H1 (cell line): ENCODE data around the gene ADNP2. TPM values are rescaled to one million over a fixed set of nuclear protein-coding genes. Genes with fewer than 3 reads are reported as not detected.

ENCODE experiments used
- CTCF ChIA-PET: fragments of 300-600 bp; sonication (Branson Sonifier 250); formaldehyde crosslinking; loops from one replicate; lab custom pipeline; 2021; ENCODE audit not compliant: partially characterized antibody; lab: Charles Lee
- POLR2A ChIA-PET: fragments of 300-600 bp; sonication (Branson Sonifier 250); formaldehyde crosslinking; loops from one replicate; lab custom pipeline; 2021; ENCODE audit warnings: inconsistent platforms; ENCODE audit not compliant: partially characterized antibody; lab: Charles Lee
- DNase-seq, 2 experiments: peaks; one replicate each; pipeline versions ENCODE4 v3.0.0 to v3.0.0-alpha.2; 2010 to 2022; ENCODE audit warnings: low spot score in 2 of 2, low read depth in 1 of 2, mixed read lengths in 1 of 2
- FAIRE-seq: peaks from 2 replicates; lab custom pipeline; 2011; peaks lifted over from hg19 to GRCh38; lab: Jason Lieb, UNC
- H2AFZ ChIP-seq: 2 replicates; pipeline ENCODE4 v1.8.1; 2012; ENCODE audit warnings: low read length, inconsistent platforms
- H2AK5ac ChIP-seq: 2 replicates; pipeline ENCODE4 v1.6.1; 2013; ENCODE audit warnings: low read depth, low read length
- H2BK120ac ChIP-seq: replicated peaks from 2 replicates; pipeline ENCODE3; 2013; ENCODE audit warnings: low read depth, low read length, inconsistent platforms
- H2BK12ac ChIP-seq: 2 replicates; pipeline ENCODE4 v1.6.1; 2013; ENCODE audit warnings: low read depth, low read length
- H2BK15ac ChIP-seq: 2 replicates; pipeline ENCODE4 v1.6.1; 2013; ENCODE audit warnings: low read length
- H2BK20ac ChIP-seq: 2 replicates; pipeline ENCODE4 v1.6.1; 2013; ENCODE audit warnings: low read length
- H2BK5ac ChIP-seq: 2 replicates; pipeline ENCODE4 v1.6.1; 2013; ENCODE audit warnings: low read depth, low read length
- H3K14ac ChIP-seq: 2 replicates; pipeline ENCODE4 v1.6.1; 2013; ENCODE audit warnings: inconsistent platforms; ENCODE audit not compliant: insufficient read length
- H3K18ac ChIP-seq: 2 replicates; pipeline ENCODE4 v1.6.1; 2013; ENCODE audit warnings: low read length; ENCODE audit errors: extremely low read depth
- H3K23ac ChIP-seq: 2 replicates; pipeline ENCODE4 v1.6.1; 2013; ENCODE audit warnings: inconsistent platforms; ENCODE audit not compliant: insufficient read length
- H3K23me2 ChIP-seq: 2 replicates; pipeline ENCODE4 v1.6.1; 2013; ENCODE audit warnings: low read depth, low read length
- H3K27ac ChIP-seq: 2 replicates; pipeline ENCODE4 v1.6.1; 2011; ENCODE audit warnings: low read depth, low read length, inconsistent platforms
- H3K27me3 ChIP-seq, 4 experiments: replicated peaks in 1 of 4; 1 replicate in 1 of 4; 2 replicates in 3 of 4; pipeline versions ENCODE4 v1.6.1 to v1.8.1; 2011 to 2013; ENCODE audit warnings: low read length in 3 of 4, mild to moderate bottlenecking in 3 of 4, inconsistent platforms in 2 of 4, mixed read lengths in 2 of 4, moderate library complexity in 1 of 4; ENCODE audit not compliant: control insufficient read depth in 3 of 4, insufficient read depth in 3 of 4; ENCODE audit errors: extremely low read depth in 1 of 4
- H3K36me3 ChIP-seq, 4 experiments: 2 replicates each; pipeline versions ENCODE4 v1.6.1 to v1.8.1; 2011 to 2013; ENCODE audit warnings: mild to moderate bottlenecking in 4 of 4, low read length in 3 of 4, moderate library complexity in 2 of 4, control low read depth in 1 of 4, inconsistent platforms in 1 of 4; ENCODE audit not compliant: insufficient read depth in 4 of 4, control insufficient read depth in 2 of 4
- H3K4ac ChIP-seq: replicated peaks from 2 replicates; pipeline ENCODE3; 2013; ENCODE audit warnings: low read length, low read depth, mixed read lengths, inconsistent platforms; ENCODE audit not compliant: insufficient read length
- H3K4me1 ChIP-seq, 4 experiments: replicated peaks in 1 of 4; 1 replicate in 1 of 4; 2 replicates in 3 of 4; pipeline versions ENCODE4 v1.6.1 to v1.8.1; 2011 to 2013; ENCODE audit warnings: low read length in 3 of 4, inconsistent platforms in 2 of 4, mixed read lengths in 1 of 4; ENCODE audit not compliant: insufficient read depth in 4 of 4, control insufficient read depth in 3 of 4
- H3K4me2 ChIP-seq, 2 experiments: 2 replicates each; pipeline versions ENCODE4 v1.6.1 to v1.8.1; 2011 to 2013; ENCODE audit warnings: low read depth in 2 of 2, low read length in 2 of 2, control low read depth in 1 of 2, inconsistent platforms in 1 of 2, mild to moderate bottlenecking in 1 of 2; ENCODE audit not compliant: insufficient read depth in 1 of 2
- H3K4me3 ChIP-seq, 4 experiments: fragments of 200-600, 300-600 bp in 1 of 4; sonication (generic), shearing (Covaris generic), sonication (Bioruptor Twin) in 1 of 4; 2 replicates each; pipeline versions ENCODE4 v1.5.1 to v1.8.1; 2011 to 2016; ENCODE audit warnings: low read length in 4 of 4, low read depth in 3 of 4, control low read depth in 2 of 4, inconsistent platforms in 2 of 4, mild to moderate bottlenecking in 2 of 4, mixed read lengths in 1 of 4, moderate library complexity in 1 of 4; ENCODE audit not compliant: insufficient read depth in 2 of 4; ENCODE audit errors: extremely low read depth in 1 of 4
- H3K56ac ChIP-seq: replicated peaks from 2 replicates; pipeline ENCODE3; 2013; ENCODE audit warnings: low read depth, mild to moderate bottlenecking, mixed read lengths, low read length, inconsistent platforms; ENCODE audit not compliant: insufficient read length
- H3K79me1 ChIP-seq: 2 replicates; pipeline ENCODE4 v1.6.1; 2013; ENCODE audit warnings: low read depth, low read length, control low read depth
- H3K79me2 ChIP-seq, 2 experiments: 2 replicates each; pipeline versions ENCODE4 v1.6.1 to v1.8.1; 2012 to 2013; ENCODE audit warnings: low read length in 2 of 2, mild to moderate bottlenecking in 2 of 2, inconsistent platforms in 1 of 2; ENCODE audit not compliant: insufficient read depth in 2 of 2, control insufficient read depth in 1 of 2
- H3K9ac ChIP-seq, 4 experiments: replicated peaks in 1 of 4; 1 replicate in 1 of 4; 2 replicates in 3 of 4; pipeline versions ENCODE4 v1.6.1 to v1.8.1; 2011 to 2013; ENCODE audit warnings: low read depth in 3 of 4, low read length in 3 of 4, control low read depth in 2 of 4, mild to moderate bottlenecking in 2 of 4, moderate library complexity in 2 of 4, inconsistent platforms in 1 of 4; ENCODE audit errors: extremely low read depth in 1 of 4
- H3K9me3 ChIP-seq, 2 experiments: 2 replicates each; pipeline versions ENCODE4 v1.6.1 to v1.8.1; 2012 to 2013; ENCODE audit warnings: mild to moderate bottlenecking in 2 of 2, moderate library complexity in 2 of 2, control low read depth in 1 of 2, inconsistent platforms in 1 of 2, low read depth in 1 of 2, low read length in 1 of 2, mixed read lengths in 1 of 2; ENCODE audit not compliant: insufficient read depth in 2 of 2
- H4K20me1 ChIP-seq, 2 experiments: replicated peaks in 1 of 2; 2 replicates each; pipeline versions ENCODE3 to v1.8.1; 2011 to 2013; ENCODE audit warnings: inconsistent platforms in 2 of 2, low read length in 2 of 2, mild to moderate bottlenecking in 1 of 2; ENCODE audit not compliant: insufficient read depth in 2 of 2, control insufficient read depth in 1 of 2
- H4K5ac ChIP-seq: 2 replicates; pipeline ENCODE4 v1.6.1; 2013; ENCODE audit warnings: low read length, low read depth, mixed read lengths, inconsistent platforms; ENCODE audit not compliant: insufficient read length
- H4K8ac ChIP-seq: 2 replicates; pipeline ENCODE4 v1.8.0; 2013; ENCODE audit warnings: mild to moderate bottlenecking, moderate library complexity, low read length, inconsistent platforms; ENCODE audit not compliant: insufficient read depth; ENCODE audit errors: extremely low read depth
- H4K91ac ChIP-seq: replicated peaks from 2 replicates; pipeline ENCODE3; 2013; ENCODE audit warnings: low read length, mixed read lengths, inconsistent platforms; ENCODE audit not compliant: insufficient read length
- EZH2 ChIP-seq: fragments of 200-600 bp; sonication (generic); IDR thresholded peaks from 2 replicates; pipeline ENCODE4 v1.7.1; 2012; ENCODE audit warnings: low read depth, mild to moderate bottlenecking, moderate library complexity, low read length, inconsistent platforms; ENCODE audit not compliant: severe bottlenecking
- HDAC6 ChIP-seq: IDR thresholded peaks from one replicate; pipeline ENCODE4 v1.7.1; 2012; ENCODE audit warnings: low read depth, mild to moderate bottlenecking, inconsistent platforms, low read length, moderate library complexity
- KDM4A ChIP-seq: IDR thresholded peaks from one replicate; pipeline ENCODE4 v1.7.1; 2012; ENCODE audit warnings: low read depth, mild to moderate bottlenecking, moderate library complexity, low read length, inconsistent platforms; ENCODE audit not compliant: severe bottlenecking
- SIN3A ChIP-seq, 2 experiments: IDR thresholded peaks in 1 of 2; conservative IDR thresholded peaks in 1 of 2; 2 replicates each; pipeline ENCODE4 v1.6.1; 2011 to 2012; ENCODE audit warnings: low read length in 2 of 2, improper control_type of control experiment in 1 of 2, low read depth in 1 of 2, mild to moderate bottlenecking in 1 of 2
- TCF12 ChIP-seq: IDR thresholded peaks from 2 replicates; pipeline ENCODE4 v1.6.1; 2011; ENCODE audit warnings: low read depth, mild to moderate bottlenecking, low read length
- TEAD4 ChIP-seq: IDR thresholded peaks from 2 replicates; pipeline ENCODE4 v1.6.1; 2012; ENCODE audit warnings: low read depth, low read length, inconsistent platforms, mixed read lengths
- WGBS, 2 experiments: shearing (Covaris generic) in 1 of 2; methylation state at CpG; one replicate each; pipeline versions ENCODE4 v1.1.6 to v1.1.7; 2013 to 2015; ENCODE audit warnings: low lambda C conversion rate in 2 of 2, mixed read lengths in 2 of 2, inconsistent platforms in 1 of 2, low coverage in 1 of 2, missing lambda C conversion rate in 1 of 2; ENCODE audit not compliant: insufficient replicate concordance in 2 of 2, insufficient coverage in 1 of 2, insufficient read length in 1 of 2; ENCODE audit errors: extremely low coverage in 1 of 2, missing lambda C conversion rate in 1 of 2; 5-methylcytosine and 5-hydroxymethylcytosine counted together
- polyA plus RNA-seq, 7 experiments: library from polyadenylated mRNA; depleted of rRNA in 3 of 7; stranded (reverse) in 5 of 7; unstranded in 2 of 7; fragments of >200 nt in 5 of 7; fragments of 200-250 nt in 2 of 7; gene quantifications; 1 replicate in 5 of 7; 2 replicates in 1 of 7; 4 replicates in 1 of 7; pipeline versions ENCODE4 v1.2.1 to v1.2.3, GENCODE V29; 2011 to 2013; ENCODE audit warnings: missing spikeins in 2 of 7, mixed read lengths in 2 of 7
- total RNA-seq: library from RNA; stranded (reverse); fragmentation: NEBNext Ultra II Directional; extraction: Animal tissue kit (Norgen Biotek cat#: 25700); gene quantifications from 2 replicates; pipeline ENCODE4 v1.2.1, GENCODE V29; 2021
- TF ChIP-seq, protein P1 (sequence below): IDR thresholded peaks from 2 replicates; pipeline ENCODE4 v1.6.1; 2012; ENCODE audit warnings: low read length, inconsistent platforms
- TF ChIP-seq, protein P2 (sequence below): IDR thresholded peaks from 2 replicates; pipeline ENCODE4 v1.6.1; 2012; ENCODE audit warnings: inconsistent platforms

ADNP2 gene
- total and polyA plus RNA-seq, 2 of the 8 experiments (the other 6 are each of a cell fraction or from before 2014, with no cell fraction given) = 25.1 to 61.6 TPM

GRCh38 chr18:80074183-80074582 lies 34.9 kb upstream of the ADNP2 start:
- Histone ChIP-seq H2BK12ac (no peak overlapping the region), H3K4me1 (no peaks in the 10 kb centered on the region), H2BK15ac (no peak overlapping the region), H4K8ac (no peak overlapping the region), H3K23ac (no peak overlapping the region), H3K27ac (no peak overlapping the region), H3K79me2 (no peaks in the 10 kb centered on the region), H2AFZ (no peak overlapping the region), H2BK120ac (no peak overlapping the region), H3K9me3 (peaks cover 0 to 31% of the 10 kb centered on the region in 2 experiments; a peak in 2 of 4 replicates), H3K14ac (no peak overlapping the region), H3K9ac (no peak overlapping the region), H3K79me1 (no peaks in the 10 kb centered on the region), H3K4me3 (no peak overlapping the region), H3K27me3 (no peaks in the 10 kb centered on the region), H3K23me2 (no peaks in the 10 kb centered on the region), H2AK5ac (no peak overlapping the region), H2BK5ac (no peak overlapping the region), H4K20me1 (no peaks in the 10 kb centered on the region), H3K18ac (no peak overlapping the region), H3K36me3 (no peaks in the 10 kb centered on the region), H3K56ac (no peak overlapping the region), H3K4me2 (no peak overlapping the region), H2BK20ac (no peak overlapping the region), H4K91ac (no peak overlapping the region), H4K5ac (no peak overlapping the region), H3K4ac (no peak overlapping the region)
- CTCF ChIA-PET = interaction anchor here (0.6 to 1.1 kb wide), 3 partner anchors 9 to 83 kb away, joined by 3 read pairs; no protein-coding TSS in a partner anchor
- no peak for TF ChIP-seq SIN3A (conservative IDR thresholded peaks at IDR 0.05 in 1 of 2, IDR thresholded peaks at IDR 0.05 in 1 of 2; ENCODE audit: low read depth in 1 of 2, low read length in 2 of 2)
- no peak for TF ChIP-seq KDM4A
- TF ChIP-seq EZH2 = no peak
- TF ChIP-seq, protein P1, sequence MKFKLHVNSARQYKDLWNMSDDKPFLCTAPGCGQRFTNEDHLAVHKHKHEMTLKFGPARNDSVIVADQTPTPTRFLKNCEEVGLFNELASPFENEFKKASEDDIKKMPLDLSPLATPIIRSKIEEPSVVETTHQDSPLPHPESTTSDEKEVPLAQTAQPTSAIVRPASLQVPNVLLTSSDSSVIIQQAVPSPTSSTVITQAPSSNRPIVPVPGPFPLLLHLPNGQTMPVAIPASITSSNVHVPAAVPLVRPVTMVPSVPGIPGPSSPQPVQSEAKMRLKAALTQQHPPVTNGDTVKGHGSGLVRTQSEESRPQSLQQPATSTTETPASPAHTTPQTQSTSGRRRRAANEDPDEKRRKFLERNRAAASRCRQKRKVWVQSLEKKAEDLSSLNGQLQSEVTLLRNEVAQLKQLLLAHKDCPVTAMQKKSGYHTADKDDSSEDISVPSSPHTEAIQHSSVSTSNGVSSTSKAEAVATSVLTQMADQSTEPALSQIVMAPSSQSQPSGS = no peak
- TF ChIP-seq TEAD4 = no peak
- TF ChIP-seq, protein P2, sequence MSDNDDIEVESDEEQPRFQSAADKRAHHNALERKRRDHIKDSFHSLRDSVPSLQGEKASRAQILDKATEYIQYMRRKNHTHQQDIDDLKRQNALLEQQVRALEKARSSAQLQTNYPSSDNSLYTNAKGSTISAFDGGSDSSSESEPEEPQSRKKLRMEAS = no peak
- no peak for TF ChIP-seq HDAC6
- TF ChIP-seq TCF12 = no peak
- DNase-seq (no peak), FAIRE-seq (no peak)
- POLR2A ChIA-PET = no interaction called here
- 81% methylated on average over 4 of the region's 5 CpGs; no CpG with 5 or more reads in 1 of the 2 experiments for WGBS, 2 experiments
